HepG2 (cell line): Measurements from ENCODE around the gene PACS2. TPM values are rescaled to one million over a fixed set of nuclear protein-coding genes. Genes with fewer than 3 reads are reported as not detected.

Experiments
- CAMTA2 ChIP-seq: sonication (generic); formaldehyde crosslinking; IDR thresholded peaks from 2 replicates; pipeline ENCODE4 v1.4.0; 2020; ENCODE audit warnings: mild to moderate bottlenecking, missing genetic modification reagents, borderline replicate concordance
- CENPX ChIP-seq: sonication (generic); formaldehyde crosslinking; IDR thresholded peaks from 2 replicates; pipeline ENCODE4 v1.9.0; 2021; ENCODE audit warnings: mild to moderate bottlenecking, missing genetic modification reagents, moderate library complexity
- FOSL2 ChIP-seq: sonication (generic); formaldehyde crosslinking; IDR thresholded peaks from 2 replicates; pipeline ENCODE4 v1.4.0; 2020; ENCODE audit warnings: missing genetic modification reagents
- FOXK1 ChIP-seq: sonication (generic); formaldehyde crosslinking; IDR thresholded peaks from 2 replicates; pipeline ENCODE4 v1.4.0; 2020; ENCODE audit warnings: low read depth, missing genetic modification reagents, borderline replicate concordance
- GLMP ChIP-seq: sonication (generic); formaldehyde crosslinking; IDR thresholded peaks from 2 replicates; pipeline ENCODE4 v1.9.0; 2021; ENCODE audit warnings: missing genetic modification reagents, mild to moderate bottlenecking, borderline replicate concordance
- HNF4A ChIP-seq: sonication (generic); formaldehyde crosslinking; IDR thresholded peaks from 2 replicates; pipeline ENCODE4 v1.4.0; 2020; ENCODE audit warnings: missing genetic modification reagents
- IRF2 ChIP-seq: IDR thresholded peaks from 2 replicates; pipeline ENCODE4 v1.6.1; 2018; ENCODE audit warnings: missing genetic modification reagents, missing compliant biosample characterization
- RFX5 ChIP-seq: IDR thresholded peaks from 2 replicates; pipeline ENCODE4 v1.6.1; 2011; ENCODE audit warnings: low read depth, low read length, improper control_type of control experiment
- SAFB2 ChIP-seq: sonication (generic); formaldehyde crosslinking; IDR thresholded peaks from 2 replicates; pipeline ENCODE4 v1.5.1; 2020; ENCODE audit warnings: missing genetic modification reagents, low read depth, mild to moderate bottlenecking, borderline replicate concordance
- SOX6 ChIP-seq, 2 experiments: fragments of 450-650 bp in 1 of 2; sonication (generic) in 1 of 2; formaldehyde crosslinking in 1 of 2; IDR thresholded peaks; 2 replicates each; pipeline versions ENCODE4 v1.4.0 to v1.6.1; 2017 to 2020; ENCODE audit warnings: antibody characterized with exemption in 1 of 2, mild to moderate bottlenecking in 1 of 2, missing genetic modification reagents in 1 of 2
- SP2 ChIP-seq: sonication (generic); formaldehyde crosslinking; IDR thresholded peaks from 2 replicates; pipeline ENCODE4 v1.5.1; 2020; ENCODE audit warnings: mild to moderate bottlenecking, missing genetic modification reagents
- THAP7 ChIP-seq: sonication (generic); formaldehyde crosslinking; IDR thresholded peaks from 2 replicates; pipeline ENCODE4 v1.8.1; 2023; ENCODE audit warnings: mild to moderate bottlenecking, missing genetic modification reagents
- THAP8 ChIP-seq: sonication (generic); formaldehyde crosslinking; IDR thresholded peaks from 2 replicates; pipeline ENCODE4 v1.5.1; 2020; ENCODE audit warnings: missing genetic modification reagents, mild to moderate bottlenecking, borderline replicate concordance
- UBTF ChIP-seq: sonication (generic); formaldehyde crosslinking; IDR thresholded peaks from 2 replicates; pipeline ENCODE4 v1.4.0; 2020; ENCODE audit warnings: mild to moderate bottlenecking, missing genetic modification reagents
- ZBTB44 ChIP-seq: sonication (generic); formaldehyde crosslinking; IDR thresholded peaks from 2 replicates; pipeline ENCODE4 v1.4.0; 2020; ENCODE audit warnings: missing genetic modification reagents
- ZFY ChIP-seq: sonication (generic); formaldehyde crosslinking; IDR thresholded peaks from 2 replicates; pipeline ENCODE4 v1.4.0; 2020; ENCODE audit warnings: missing genetic modification reagents
- ZNF124 ChIP-seq: sonication (generic); formaldehyde crosslinking; IDR thresholded peaks from 2 replicates; pipeline ENCODE4 v1.4.0; 2020; ENCODE audit warnings: missing genetic modification reagents
- ZNF143 ChIP-seq: sonication (generic); formaldehyde crosslinking; IDR thresholded peaks from 2 replicates; pipeline ENCODE4 v1.4.0; 2020; ENCODE audit warnings: missing genetic modification reagents
- ZNF230 ChIP-seq: sonication (generic); formaldehyde crosslinking; IDR thresholded peaks from 2 replicates; pipeline ENCODE4 v1.4.0; 2020; ENCODE audit warnings: mild to moderate bottlenecking, missing genetic modification reagents
- ZNF331 ChIP-seq: sonication (generic); formaldehyde crosslinking; IDR thresholded peaks from 2 replicates; pipeline ENCODE4 v1.4.0; 2020; ENCODE audit warnings: missing genetic modification reagents
- ZNF703 ChIP-seq: sonication (generic); formaldehyde crosslinking; IDR thresholded peaks from 2 replicates; pipeline ENCODE4 v1.5.1; 2020; ENCODE audit warnings: missing genetic modification reagents, mild to moderate bottlenecking, moderate library complexity, borderline replicate concordance
- ZNF740 ChIP-seq: sonication (generic); formaldehyde crosslinking; IDR thresholded peaks from 2 replicates; pipeline ENCODE4 v1.4.0; 2020; ENCODE audit warnings: missing genetic modification reagents
- polyA plus RNA-seq, 8 experiments: library from polyadenylated mRNA; depleted of rRNA in 3 of 8; stranded (reverse) in 7 of 8; unstranded in 1 of 8; fragments of >200 nt; fragmentation: Illumina TruSeq in 4 of 8; extraction: Trizol in 4 of 8; gene quantifications; 2 replicates each; pipeline versions ENCODE4 v1.2.1 to v1.2.3, GENCODE V29; 2011 to 2016; ENCODE audit warnings: low read depth in 4 of 8, missing spikeins in 1 of 8, mixed read lengths in 1 of 8; ENCODE audit not compliant: insufficient read depth in 1 of 8
- total RNA-seq, 5 experiments: library from RNA; depleted of rRNA; stranded (reverse); fragments of >200 nt; fragmentation: Illumina TruSeq; extraction: Trizol; gene quantifications; 2 replicates each; pipeline ENCODE4 v1.2.3, GENCODE V29; 2016; ENCODE audit warnings: low read depth in 1 of 5

The PACS2 gene
- total and polyA plus RNA-seq, 2 of the 13 experiments (the other 11 are each of a cell fraction or from before 2014, with no cell fraction given), result 23.6 to 27.6 TPM

- TF ChIP-seq FOSL2 (CRISPR knock-in tag), result peak; percentile 11; the same call in 1 of the 2 replicates
- TF ChIP-seq HNF4A (CRISPR knock-in tag), result peak; percentile 79
- TF ChIP-seq SAFB2 (CRISPR knock-in tag), result 0 out of 2 replicates have a peak, but pooled peaks have one; percentile 46
- peak; percentile 70 for TF ChIP-seq UBTF (CRISPR knock-in tag)
- peak; percentile 66; the same call in 1 of the 2 replicates for TF ChIP-seq ZNF124 (CRISPR knock-in tag)
- TF ChIP-seq CAMTA2, result no peak
- peak; percentile 88 for TF ChIP-seq ZFY (CRISPR knock-in tag)
- TF ChIP-seq GLMP (CRISPR knock-in tag), result no peak
- no peak for TF ChIP-seq THAP8 (CRISPR knock-in tag)
- TF ChIP-seq THAP7 (CRISPR knock-in tag), result no peak
- TF ChIP-seq RFX5, result no peak
- TF ChIP-seq CENPX (CRISPR knock-in tag), result no peak
- TF ChIP-seq ZNF230 (CRISPR knock-in tag), result 0 out of 2 replicates have a peak, but pooled peaks have one; percentile 74
- no peak for TF ChIP-seq SOX6 (IDR thresholded peaks at IDR 0.05)
- TF ChIP-seq SOX6 (CRISPR knock-in tag; IDR thresholded peaks at IDR 0.05), result peak; percentile 45; the same call in 1 of the 2 replicates
- TF ChIP-seq ZNF740 (CRISPR knock-in tag), result 0 out of 2 replicates have a peak, but pooled peaks have one; percentile 41
- no peak for TF ChIP-seq FOXK1 (CRISPR knock-in tag)
- TF ChIP-seq ZNF331 (CRISPR knock-in tag), result peak; percentile 46
- TF ChIP-seq ZNF143, result no peak
- no peak; the same call in 1 of the 2 replicates for TF ChIP-seq IRF2
- no peak for TF ChIP-seq SP2 (CRISPR knock-in tag)
- TF ChIP-seq ZBTB44, result no peak
- no peak for TF ChIP-seq ZNF703 (CRISPR knock-in tag)
These were observed 104.9 kb downstream of the PACS2 start, which contains the start of gene MTA1 (continued) for GRCh38 chr14:105419195-105420091.
